Gastrocnemius medialis (tissue), 4 donors: ENCODE results near the gene AFF1. TPM values are rescaled to one million over a fixed set of nuclear protein-coding genes. Genes with fewer than 3 reads are reported as not detected.

Experiments used
- ATAC-seq, 2 donors: fragments of 150-250 bp; one replicate each; pipeline ENCODE4 v1.9.1; 2016
- DNase-seq, 2 donors: peaks; one replicate each; pipeline ENCODE4 v3.0.0-alpha.2; 2019
- H3K27ac ChIP-seq, 4 donors: fragments of 200-600 bp; sonication (generic); 1 replicate in 1 of 4; 2 replicates in 3 of 4; pipeline ENCODE4 v1.5.1; 2016 to 2018; ENCODE audit warnings: mild to moderate bottlenecking in 2 of 4, moderate library complexity in 1 of 4
- H3K27me3 ChIP-seq, 3 donors: fragments of 200-600 bp; sonication (generic) in 2 of 3; 1 replicate in 1 of 3; 2 replicates in 2 of 3; pipeline versions ENCODE4 v1.5.1 to v1.6.0; 2016 to 2019; ENCODE audit warnings: mild to moderate bottlenecking in 1 of 3, moderate library complexity in 1 of 3
- H3K36me3 ChIP-seq, 2 donors: fragments of 200-600 bp; sonication (generic) in 1 of 2; one replicate each; pipeline ENCODE4 v1.5.1; 2017 to 2018
- H3K4me1 ChIP-seq, 2 donors: fragments of 200-600 bp; sonication (generic) in 1 of 2; one replicate each; pipeline ENCODE4 v1.5.1; 2016 to 2017; ENCODE audit warnings: mild to moderate bottlenecking in 2 of 2
- H3K4me3 ChIP-seq, 4 donors: fragments of 200-600 bp; sonication (generic) in 3 of 4; 1 replicate in 1 of 4; 2 replicates in 3 of 4; pipeline ENCODE4 v1.5.1; 2016 to 2019; ENCODE audit warnings: mild to moderate bottlenecking in 2 of 4
- H3K9me3 ChIP-seq, 3 donors: fragments of 200-600 bp; sonication (generic) in 2 of 3; 1 replicate in 1 of 3; 2 replicates in 2 of 3; pipeline ENCODE4 v1.5.1; 2016 to 2019
- POLR2A ChIP-seq, 2 donors: fragments of 450-650 bp; IDR thresholded peaks; one replicate each; pipeline ENCODE4 v1.6.1; 2017; ENCODE audit warnings: antibody characterized with exemption in 2 of 2, mild to moderate bottlenecking in 2 of 2, moderate library complexity in 2 of 2
- in situ Hi-C, 4 donors: fragments of 200-750 bp; cut with MboI; loops; one replicate each; pipeline versions ENCODE4 v1.15.0 to v1.8.0; 2017; ENCODE audit warnings: low sequenced_read_pairs in 4 of 4
- intact Hi-C: fragments of 100-400 bp; cut with DNase I; formaldehyde crosslinking; loops from one replicate; pipeline ENCODE4 v1.15.1; 2023; ENCODE audit warnings: low total_unique reads
- total RNA-seq, 4 donors: library from RNA; depleted of rRNA; stranded (reverse); fragments of >200 nt; gene quantifications; one replicate each; pipeline versions ENCODE4 v1.1.0 to v1.2.3, GENCODE V29; 2016
- TF ChIP-seq, protein P1 (sequence below), 5 experiments: fragments of 450-650 bp in 3 of 5; fragments of 200-600 bp in 2 of 5; sonication (generic) in 2 of 5; IDR thresholded peaks in 4 of 5; conservative IDR thresholded peaks in 1 of 5; 1 replicate in 4 of 5; 2 replicates in 1 of 5; pipeline ENCODE4 v1.5.1; 2016 to 2019; ENCODE audit warnings: antibody characterized with exemption in 5 of 5, mild to moderate bottlenecking in 3 of 5, moderate library complexity in 3 of 5

The AFF1 gene
- total RNA-seq, 4 donors from 2014 or later = 142 to 265 (median 197) TPM

DNA sequence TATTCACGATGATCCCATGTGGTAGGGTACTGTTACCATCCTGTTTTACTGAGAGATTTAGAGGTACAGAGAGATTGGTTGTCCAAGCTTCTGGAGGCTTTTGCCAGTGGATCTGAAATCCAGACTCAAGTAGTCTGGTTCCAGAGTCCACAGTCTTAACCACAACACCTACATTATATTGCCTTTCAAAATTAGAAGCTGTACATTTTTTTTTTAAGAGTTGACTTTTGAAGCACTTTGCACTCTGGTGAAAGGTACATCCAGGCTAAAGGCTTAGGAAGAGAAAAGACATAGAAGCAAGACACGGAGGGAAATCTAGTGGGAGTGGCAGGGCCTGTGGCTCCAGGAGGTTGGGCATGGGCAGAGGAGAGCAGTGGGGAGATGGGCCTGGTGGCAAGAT is 122.1 kb downstream of the AFF1 start:
- no peak overlapping the region for H3K4me3 ChIP-seq
- in situ Hi-C loops (no loop called here), intact Hi-C loops (loop anchor here (5.0 kb wide), 1 partner anchor 35 kb away; no protein-coding TSS in a partner anchor)
- H3K4me1 ChIP-seq = peaks cover 100% of the 10 kb centered on the region in 2 donors
- no peaks in the 10 kb centered on the region for H3K36me3 ChIP-seq
- DNase-seq (no peak), ATAC-seq (no peak)
- peak overlapping the region; percentile 79 to 92 (median 86) for H3K27ac ChIP-seq
- no peaks in the 10 kb centered on the region for H3K27me3 ChIP-seq
- H3K9me3 ChIP-seq = no peaks in the 10 kb centered on the region
- TF ChIP-seq, protein P1, sequence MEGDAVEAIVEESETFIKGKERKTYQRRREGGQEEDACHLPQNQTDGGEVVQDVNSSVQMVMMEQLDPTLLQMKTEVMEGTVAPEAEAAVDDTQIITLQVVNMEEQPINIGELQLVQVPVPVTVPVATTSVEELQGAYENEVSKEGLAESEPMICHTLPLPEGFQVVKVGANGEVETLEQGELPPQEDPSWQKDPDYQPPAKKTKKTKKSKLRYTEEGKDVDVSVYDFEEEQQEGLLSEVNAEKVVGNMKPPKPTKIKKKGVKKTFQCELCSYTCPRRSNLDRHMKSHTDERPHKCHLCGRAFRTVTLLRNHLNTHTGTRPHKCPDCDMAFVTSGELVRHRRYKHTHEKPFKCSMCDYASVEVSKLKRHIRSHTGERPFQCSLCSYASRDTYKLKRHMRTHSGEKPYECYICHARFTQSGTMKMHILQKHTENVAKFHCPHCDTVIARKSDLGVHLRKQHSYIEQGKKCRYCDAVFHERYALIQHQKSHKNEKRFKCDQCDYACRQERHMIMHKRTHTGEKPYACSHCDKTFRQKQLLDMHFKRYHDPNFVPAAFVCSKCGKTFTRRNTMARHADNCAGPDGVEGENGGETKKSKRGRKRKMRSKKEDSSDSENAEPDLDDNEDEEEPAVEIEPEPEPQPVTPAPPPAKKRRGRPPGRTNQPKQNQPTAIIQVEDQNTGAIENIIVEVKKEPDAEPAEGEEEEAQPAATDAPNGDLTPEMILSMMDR (IDR thresholded peaks at IDR 0.05 in 4 of 5, conservative IDR thresholded peaks at IDR 0.05 in 1 of 5) = no peak
- no peak for TF ChIP-seq POLR2A (IDR thresholded peaks at IDR 0.05)

DNA sequence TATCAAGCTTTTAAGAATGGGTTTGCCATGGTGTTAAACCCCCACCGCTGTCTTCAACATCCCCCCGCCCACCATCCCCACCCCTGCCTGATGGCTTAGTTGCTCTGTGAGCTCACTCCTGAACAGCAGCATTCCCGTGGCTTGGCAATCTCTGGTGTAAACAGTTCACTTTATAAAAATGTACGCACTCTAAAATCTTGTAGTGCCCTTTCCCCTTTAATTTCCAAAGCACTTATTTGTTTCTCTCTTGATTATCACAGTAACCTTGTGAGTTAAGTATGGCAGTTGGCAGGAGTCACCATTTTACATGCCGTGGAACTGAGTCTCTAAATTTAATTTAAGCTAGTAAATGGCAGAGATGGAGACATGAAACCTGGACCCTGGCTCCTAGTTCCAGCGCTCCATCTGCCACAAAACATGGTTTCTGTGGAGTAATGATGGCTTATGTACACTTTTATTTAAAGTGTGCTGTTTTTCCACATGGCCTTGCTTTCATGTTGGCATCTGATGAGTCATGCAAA is 123.1 kb downstream of the AFF1 start:
- Histone ChIP-seq H3K9me3 (no peaks in the 10 kb centered on the region), H3K36me3 (no peaks in the 10 kb centered on the region), H3K27me3 (no peaks in the 10 kb centered on the region), H3K27ac (peak overlapping the region; percentile 79 to 92 (median 86)), H3K4me3 (no peak overlapping the region), H3K4me1 (peaks cover 97% of the 10 kb centered on the region in 2 donors)
- in situ Hi-C loops = no loop called here
- intact Hi-C loops = loop anchor here (5.0 kb wide), 1 partner anchor 34 kb away; no protein-coding TSS in a partner anchor
- TF ChIP-seq POLR2A (IDR thresholded peaks at IDR 0.05) = no peak
- TF ChIP-seq, protein P1 (IDR thresholded peaks at IDR 0.05 in 4 of 5, conservative IDR thresholded peaks at IDR 0.05 in 1 of 5) = no peak
- ATAC-seq (peak; percentile 1 to 7), DNase-seq (no peak)

GRCh38 chr4:87058356-87059073 is 123.7 kb downstream of the AFF1 start:
- intact Hi-C loops (loop anchor here (5.0 kb wide), 1 partner anchor 34 kb away; no protein-coding TSS in a partner anchor), in situ Hi-C loops (no loop called here)
- no peaks in the 10 kb centered on the region for H3K9me3 ChIP-seq
- no peak overlapping the region for H3K4me3 ChIP-seq
- TF ChIP-seq POLR2A (IDR thresholded peaks at IDR 0.05) = no peak
- TF ChIP-seq, protein P1 (IDR thresholded peaks at IDR 0.05 in 4 of 5, conservative IDR thresholded peaks at IDR 0.05 in 1 of 5) = peak in 3 of 5 experiments; percentile 5 to 37 (median 9)
- H3K27ac ChIP-seq = peak overlapping the region; percentile 79 to 92 (median 86)
- peaks cover 93 to 96% of the 10 kb centered on the region in 2 donors for H3K4me1 ChIP-seq
- no peaks in the 10 kb centered on the region for H3K36me3 ChIP-seq
- H3K27me3 ChIP-seq = no peaks in the 10 kb centered on the region
- peak; percentile 49 to 63 for ATAC-seq
- peak in 1 of 2 donors; percentile 46 for DNase-seq

DNA sequence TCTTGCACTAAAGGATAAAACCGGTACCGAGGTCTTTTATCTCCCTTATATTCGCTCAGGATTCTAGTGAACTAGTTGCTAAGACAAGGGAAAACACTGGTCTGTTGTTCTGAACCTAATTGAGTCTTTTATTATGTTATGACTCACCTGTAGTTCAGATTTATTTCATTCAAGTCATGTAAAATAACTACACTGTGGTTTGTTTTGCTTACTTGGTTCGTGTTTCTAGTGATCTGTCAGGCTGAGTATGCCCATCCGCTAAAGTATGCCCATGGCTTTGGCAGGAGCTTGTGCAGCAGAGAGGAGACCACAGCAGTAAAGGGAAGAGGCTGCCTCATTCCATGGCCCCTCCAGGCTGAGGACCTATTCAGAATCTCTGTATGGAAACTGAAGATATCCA is 126.1 kb downstream of the AFF1 start:
- intact Hi-C loops = no loop called here
- Histone ChIP-seq H3K27ac (peak overlapping the region; percentile 60 to 92 (median 86)), H3K4me1 (peaks cover 86 to 93% of the 10 kb centered on the region in 2 donors)

More for the DNA sequence above, 126.1 kb downstream of the AFF1 start:
- TF ChIP-seq, protein P1 (IDR thresholded peaks at IDR 0.05 in 4 of 5, conservative IDR thresholded peaks at IDR 0.05 in 1 of 5) = no peak
- TF ChIP-seq POLR2A (IDR thresholded peaks at IDR 0.05) = peak in 1 of 2 donors; percentile 7
- Histone ChIP-seq H3K4me3 (no peak overlapping the region), H3K36me3 (no peaks in the 10 kb centered on the region), H3K27me3 (no peaks in the 10 kb centered on the region), H3K9me3 (no peaks in the 10 kb centered on the region)
- in situ Hi-C loops = no loop called here
- ATAC-seq (peak; percentile 75 to 77), DNase-seq (no peak)
